GM19395 (cell line): Measurements from ENCODE around the gene TMTC4.
"Not testable (repeated sequence)": the region's sequence is repeated elsewhere in the genome, so short reads cannot be mapped to it uniquely, and the experiment has no call there.

Experiments
- ATAC-seq: cut with Tn5 transposase; IDR thresholded peaks from one replicate; pipeline ENCODE4 v1.9.1; 2021; ENCODE audit warnings: mild to moderate bottlenecking, moderate library complexity; ENCODE audit not compliant: unreplicated experiment

TMTC4 gene

GRCh38 chr13:100633461-100633860 is 41.1 kb downstream of the TMTC4 start:
- ATAC-seq, result no peak

- ATAC-seq, result no peak
Observed at GRCh38 chr13:100630555-100630954, 44.0 kb downstream of the TMTC4 start.

- ATAC-seq, result no peak
Observed at GRCh38 chr13:100627120-100627519, 47.5 kb downstream of the TMTC4 start.

- ATAC-seq, result no peak
Observed at GRCh38 chr13:100625447-100625846, 49.1 kb downstream of the TMTC4 start.

- ATAC-seq, result no peak
Observed at GRCh38 chr13:100620792-100621191, 53.8 kb downstream of the TMTC4 start.

GRCh38 chr13:100619940-100620339 is 54.7 kb downstream of the TMTC4 start:
- ATAC-seq, result no peak

- ATAC-seq, result not testable (repeated sequence)
Observed at GRCh38 chr13:100618897-100619296, 55.7 kb downstream of the TMTC4 start.

GRCh38 chr13:100613031-100613430 is 61.6 kb downstream of the TMTC4 start:
- ATAC-seq, result no peak

GRCh38 chr13:100611678-100612492 is 62.7 kb downstream of the TMTC4 start:
- no peak for ATAC-seq

GRCh38 chr13:100610391-100611347 is 63.9 kb downstream of the TMTC4 start:
- peak; percentile 43 for ATAC-seq

- ATAC-seq, result peak; percentile 93
Observed at GRCh38 chr13:100608906-100609305, 65.7 kb downstream of the TMTC4 start.

GRCh38 chr13:100608489-100608888 is 66.1 kb downstream of the TMTC4 start:
- ATAC-seq, result no peak

GRCh38 chr13:100604918-100605710 is 69.5 kb downstream of the TMTC4 start:
- no peak for ATAC-seq

- ATAC-seq, result no peak
Observed at GRCh38 chr13:100602493-100603111, 72.0 kb downstream of the TMTC4 start.

GRCh38 chr13:100601716-100602115 is 72.9 kb downstream of the TMTC4 start:
- no peak for ATAC-seq

GRCh38 chr13:100600915-100601314 is 73.7 kb downstream of the TMTC4 start:
- no peak for ATAC-seq

GRCh38 chr13:100600461-100600860 is 74.1 kb downstream of the TMTC4 start:
- no peak for ATAC-seq

- ATAC-seq, result no peak
Observed at GRCh38 chr13:100597253-100597652, 77.3 kb downstream of the TMTC4 start.

- ATAC-seq, result no peak
Observed at GRCh38 chr13:100596516-100596915, 78.1 kb downstream of the TMTC4 start.

GRCh38 chr13:100594731-100595130 is 79.9 kb downstream of the TMTC4 start:
- ATAC-seq, result no peak
